ENCODE measurements around the gene BMP7. TPM values are rescaled to one million over a fixed set of nuclear protein-coding genes. Genes with fewer than 3 reads are reported as not detected.
A peak's percentile ranks its signal among the peaks of the same experiment; 100 is the strongest.

BMP7 gene
- total and polyA plus RNA-seq, 7 donors, result 0.03 TPM; not detected in 5

- Histone ChIP-seq H3K4me3 (no peak overlapping the region), H3K27me3 (ENCODE audit: insufficient read depth in 3 of 3, low read length in 2 of 3) (peaks cover 0 to 3% (median 3%) of the 10 kb centered on the region in 3 donors), H3K27ac (no peak overlapping the region), H3K4me1 (no peaks in the 10 kb centered on the region), H3K36me3 (ENCODE audit: insufficient read depth in 1 of 2, low read depth in 1 of 2) (no peaks in the 10 kb centered on the region), H3K9me3 (no peaks in the 10 kb centered on the region)
- DNase-seq, result peak in 1 of 2 donors; percentile 9
- WGBS, 3 donors, result 94 to 99% (median 95%) methylated on average over 8 of the region's 8 CpGs
- intact Hi-C loops (cut with DNase I), result no loop called here
- TF ChIP-seq, protein P1, sequence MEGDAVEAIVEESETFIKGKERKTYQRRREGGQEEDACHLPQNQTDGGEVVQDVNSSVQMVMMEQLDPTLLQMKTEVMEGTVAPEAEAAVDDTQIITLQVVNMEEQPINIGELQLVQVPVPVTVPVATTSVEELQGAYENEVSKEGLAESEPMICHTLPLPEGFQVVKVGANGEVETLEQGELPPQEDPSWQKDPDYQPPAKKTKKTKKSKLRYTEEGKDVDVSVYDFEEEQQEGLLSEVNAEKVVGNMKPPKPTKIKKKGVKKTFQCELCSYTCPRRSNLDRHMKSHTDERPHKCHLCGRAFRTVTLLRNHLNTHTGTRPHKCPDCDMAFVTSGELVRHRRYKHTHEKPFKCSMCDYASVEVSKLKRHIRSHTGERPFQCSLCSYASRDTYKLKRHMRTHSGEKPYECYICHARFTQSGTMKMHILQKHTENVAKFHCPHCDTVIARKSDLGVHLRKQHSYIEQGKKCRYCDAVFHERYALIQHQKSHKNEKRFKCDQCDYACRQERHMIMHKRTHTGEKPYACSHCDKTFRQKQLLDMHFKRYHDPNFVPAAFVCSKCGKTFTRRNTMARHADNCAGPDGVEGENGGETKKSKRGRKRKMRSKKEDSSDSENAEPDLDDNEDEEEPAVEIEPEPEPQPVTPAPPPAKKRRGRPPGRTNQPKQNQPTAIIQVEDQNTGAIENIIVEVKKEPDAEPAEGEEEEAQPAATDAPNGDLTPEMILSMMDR (IDR thresholded peaks at IDR 0.05), result no peak
- ATAC-seq, result no peak
These were observed 52.0 kb downstream of the BMP7 start for GRCh38 chr20:57214427-57214826.

DNA sequence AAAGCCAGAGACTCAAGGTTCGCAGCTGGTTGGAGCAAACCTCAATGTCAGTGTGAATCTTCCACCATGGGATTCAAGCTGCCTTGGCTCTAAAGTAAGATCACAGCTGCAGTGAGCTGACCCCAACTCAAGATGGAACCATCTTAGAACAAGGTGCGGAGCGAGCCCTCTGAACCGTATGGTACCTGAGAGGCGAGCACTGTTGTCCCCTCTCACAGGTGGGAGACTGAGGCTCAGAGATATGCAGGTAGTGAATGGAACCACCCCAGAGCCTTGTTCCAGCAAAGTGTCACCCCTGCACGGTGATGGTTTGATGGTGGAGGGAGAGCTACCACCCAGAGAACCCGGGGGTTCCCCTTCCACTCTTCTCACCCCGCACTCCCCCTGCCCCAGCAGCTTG is 52.5 kb downstream of the BMP7 start:
- intact Hi-C loops (cut with DNase I), result no loop called here
- Histone ChIP-seq H3K27ac (no peak overlapping the region), H3K4me3 (no peak overlapping the region), H3K9me3 (no peaks in the 10 kb centered on the region), H3K4me1 (no peaks in the 10 kb centered on the region), H3K27me3 (ENCODE audit: insufficient read depth in 3 of 3, low read length in 2 of 3) (peaks cover 0 to 3% (median 3%) of the 10 kb centered on the region in 3 donors), H3K36me3 (ENCODE audit: insufficient read depth in 1 of 2, low read depth in 1 of 2) (no peaks in the 10 kb centered on the region)
- no peak for ATAC-seq
- WGBS, 3 donors, result 94 to 95% (median 94%) methylated on average over 8 of the region's 8 CpGs
- TF ChIP-seq, protein P1 (IDR thresholded peaks at IDR 0.05), result no peak
- peak in 1 of 2 donors; percentile 6 for DNase-seq

- Histone ChIP-seq H3K36me3 (ENCODE audit: insufficient read depth in 1 of 2, low read depth in 1 of 2) (no peaks in the 10 kb centered on the region), H3K4me1 (no peaks in the 10 kb centered on the region), H3K4me3 (no peak overlapping the region), H3K27ac (no peak overlapping the region), H3K9me3 (no peaks in the 10 kb centered on the region), H3K27me3 (ENCODE audit: insufficient read depth in 3 of 3, low read length in 2 of 3) (peaks cover 0 to 3% (median 3%) of the 10 kb centered on the region in 3 donors)
- ATAC-seq, result no peak
- peak in 1 of 2 donors; percentile 8 for DNase-seq
- intact Hi-C loops (cut with DNase I), result no loop called here
- 88 to 98% (median 97%) methylated on average over 6 of the region's 6 CpGs for WGBS, 3 donors
- TF ChIP-seq, protein P1 (IDR thresholded peaks at IDR 0.05), result no peak
These were observed 53.1 kb downstream of the BMP7 start for GRCh38 chr20:57213291-57213690.

- ATAC-seq (peak; percentile 64 to 86 (median 72)), DNase-seq (peak; percentile 75 to 79)
- Histone ChIP-seq H3K36me3 (ENCODE audit: insufficient read depth in 1 of 2, low read depth in 1 of 2) (no peaks in the 10 kb centered on the region), H3K27ac (no peak overlapping the region), H3K27me3 (ENCODE audit: insufficient read depth in 3 of 3, low read length in 2 of 3) (peaks cover 0 to 3% (median 3%) of the 10 kb centered on the region in 3 donors), H3K9me3 (no peaks in the 10 kb centered on the region), H3K4me1 (no peaks in the 10 kb centered on the region), H3K4me3 (no peak overlapping the region)
- TF ChIP-seq, protein P1 (IDR thresholded peaks at IDR 0.05), result no peak
- 23 to 32% (median 28%) methylated on average over 23 of the region's 23 CpGs for whole genome bisulfite sequencing, 3 donors
- intact Hi-C loops (cut with DNase I), result no loop called here
These were observed 53.7 kb downstream of the BMP7 start for GRCh38 chr20:57212534-57213276.
